HG03342 (cell line): ENCODE measurements around the gene CRACR2A.

Experiments
- ATAC-seq: cut with Tn5 transposase; IDR thresholded peaks from one replicate; pipeline ENCODE4 v1.9.1; 2021; ENCODE audit warnings: mild to moderate bottlenecking, moderate library complexity; ENCODE audit not compliant: unreplicated experiment

Gene CRACR2A

GRCh38 chr12:3655328-3655900 lies 97.5 kb downstream of the CRACR2A start:
- no peak for ATAC-seq

GRCh38 chr12:3651585-3652424 lies 101.1 kb downstream of the CRACR2A start:
- ATAC-seq, result no peak

GRCh38 chr12:3647504-3647903 lies 105.4 kb downstream of the CRACR2A start:
- no peak for ATAC-seq

GRCh38 chr12:3646561-3647241 lies 106.2 kb downstream of the CRACR2A start:
- ATAC-seq, result no peak

GRCh38 chr12:3645091-3645490 lies 107.8 kb downstream of the CRACR2A start:
- ATAC-seq, result no peak

- no peak for ATAC-seq
These were observed 108.8 kb downstream of the CRACR2A start for GRCh38 chr12:3644104-3644503.

GRCh38 chr12:3641428-3642018 lies 111.4 kb downstream of the CRACR2A start:
- ATAC-seq, result no peak

- ATAC-seq, result no peak
These were observed 116.6 kb downstream of the CRACR2A start for GRCh38 chr12:3636328-3636727.

- ATAC-seq, result no peak
These were observed 118.6 kb downstream of the CRACR2A start for GRCh38 chr12:3634348-3634747.

- ATAC-seq, result no peak
These were observed 119.5 kb downstream of the CRACR2A start for GRCh38 chr12:3633396-3633795.

GRCh38 chr12:3632754-3633153 lies 120.2 kb downstream of the CRACR2A start:
- ATAC-seq, result no peak

- no peak for ATAC-seq
These were observed 120.7 kb downstream of the CRACR2A start for GRCh38 chr12:3632256-3632655.

- ATAC-seq, result no peak
These were observed 121.2 kb downstream of the CRACR2A start for GRCh38 chr12:3631759-3632158.

GRCh38 chr12:3631272-3631637 lies 121.7 kb downstream of the CRACR2A start:
- no peak for ATAC-seq

GRCh38 chr12:3630621-3631271 lies 122.2 kb downstream of the CRACR2A start:
- no peak for ATAC-seq

- ATAC-seq, result no peak
These were observed 122.8 kb downstream of the CRACR2A start for GRCh38 chr12:3630111-3630510.

- no peak for ATAC-seq
These were observed 123.7 kb downstream of the CRACR2A start for GRCh38 chr12:3629057-3629830.

- ATAC-seq, result no peak
These were observed 124.3 kb downstream of the CRACR2A start for GRCh38 chr12:3628629-3629028.

- no peak for ATAC-seq
These were observed 125.6 kb downstream of the CRACR2A start for GRCh38 chr12:3627336-3627735.

- no peak for ATAC-seq
These were observed 128.6 kb downstream of the CRACR2A start for GRCh38 chr12:3624273-3624672.
